ENCODE data around the gene PTGS1.

DNA sequence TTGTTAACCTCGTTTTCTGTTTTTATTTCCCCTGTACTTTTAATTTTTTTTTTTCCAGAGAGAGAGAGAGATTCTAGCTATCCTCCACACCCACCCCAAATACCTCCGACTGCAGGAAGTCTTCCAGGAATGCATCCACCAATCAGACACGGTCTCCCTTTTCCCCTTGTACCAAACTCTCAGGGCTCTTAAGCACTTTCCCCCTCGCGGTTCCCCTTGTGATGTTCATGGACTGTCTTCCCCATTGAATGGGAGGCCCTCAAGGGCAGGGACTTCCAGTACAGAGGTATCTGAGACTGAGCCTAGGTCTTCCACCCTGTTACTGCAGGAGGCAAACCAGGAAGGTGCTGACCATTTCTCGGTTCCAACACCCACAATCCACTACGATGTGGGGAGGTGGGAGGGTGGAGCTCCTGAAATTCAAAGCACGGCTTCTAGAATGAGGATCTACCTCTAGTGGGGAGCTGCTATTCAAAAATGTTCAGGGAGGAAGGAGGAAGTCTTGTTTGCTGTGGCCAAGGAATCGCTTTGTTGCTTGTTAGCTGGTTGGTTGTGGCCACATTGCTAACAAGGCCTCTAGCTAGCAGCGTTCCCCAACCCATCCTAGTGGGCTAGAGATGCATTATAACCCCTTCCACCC lies 37.5 kb upstream of the PTGS1 start:
- TF ChIP-seq GATA3 (IDR thresholded peaks at IDR 0.05; ENCODE audit: low read depth, low read length) (no peak), GATA2 (IDR thresholded peaks at IDR 0.05; ENCODE audit: low read depth, low read length) (no peak)

All from SH-SY5Y (cell line).